GM18951 (cell line): ENCODE results near the gene MAT2B.

Experiments used
- POLR2A ChIP-seq: IDR thresholded peaks from 4 replicates; pipeline ENCODE4 v1.6.1; 2011; ENCODE audit warnings: mild to moderate bottlenecking; ENCODE audit not compliant: insufficient read length, insufficient read depth; ENCODE audit errors: extremely low read depth
- in situ Hi-C: fragments of 300-500 bp; cut with MboI; formaldehyde crosslinking; loops from one replicate; pipeline ENCODE4 v1.12.0; 2022; ENCODE audit warnings: low sequenced_read_pairs, mixed read lengths, inconsistent platforms; ENCODE audit not compliant: unreplicated experiment

MAT2B gene

GRCh38 chr5:163478982-163479271 is 26.5 kb upstream of the MAT2B start:
- in situ Hi-C loops: no loop called here

GRCh38 chr5:163489055-163489744 is 16.2 kb upstream of the MAT2B start:
- in situ Hi-C loops: no loop called here
- no peak for TF ChIP-seq POLR2A

More at GRCh38 chr5:163478982-163479271, 26.5 kb upstream of the MAT2B start:
- no peak for TF ChIP-seq POLR2A

- in situ Hi-C loops: no loop called here
Observed at GRCh38 chr5:163489745-163490075, 15.7 kb upstream of the MAT2B start.

GRCh38 chr5:163496286-163496685 is 9.1 kb upstream of the MAT2B start:
- in situ Hi-C loops: no loop called here
- no peak for TF ChIP-seq POLR2A

More at GRCh38 chr5:163489745-163490075, 15.7 kb upstream of the MAT2B start:
- TF ChIP-seq POLR2A: no peak

- in situ Hi-C loops: no loop called here
- TF ChIP-seq POLR2A: no peak
Observed at GRCh38 chr5:163497315-163497714, 8.1 kb upstream of the MAT2B start.

GRCh38 chr5:163498886-163499285 is 6.5 kb upstream of the MAT2B start:
- in situ Hi-C loops: no loop called here
- TF ChIP-seq POLR2A: no peak

GRCh38 chr5:163502521-163502920 is 2.9 kb upstream of the MAT2B start:
- no peak for TF ChIP-seq POLR2A
- in situ Hi-C loops: no loop called here

GRCh38 chr5:163503106-163504078 is 2.0 kb upstream of the MAT2B start:
- in situ Hi-C loops: no loop called here
- peak; percentile 37 for TF ChIP-seq POLR2A

- peak; percentile 21 for TF ChIP-seq POLR2A
Observed at GRCh38 chr5:163504079-163504931, 1.1 kb upstream of the MAT2B start.

GRCh38 chr5:163505049-163505367 is 411 bp upstream of the MAT2B start:
- in situ Hi-C loops: no loop called here
- no peak for TF ChIP-seq POLR2A

More at GRCh38 chr5:163504079-163504931, 1.1 kb upstream of the MAT2B start:
- in situ Hi-C loops: no loop called here

GRCh38 chr5:163506095-163506457 is 657 bp downstream of the MAT2B start:
- in situ Hi-C loops: no loop called here
- TF ChIP-seq POLR2A: no peak

- in situ Hi-C loops: no loop called here
- no peak for TF ChIP-seq POLR2A
Observed at GRCh38 chr5:163506726-163507125, 1.3 kb downstream of the MAT2B start.

- in situ Hi-C loops: no loop called here
- no peak for TF ChIP-seq POLR2A
Observed at GRCh38 chr5:163508753-163509152, 3.3 kb downstream of the MAT2B start.
